Type B pancreatic cell (in vitro differentiated cells): ENCODE data around the gene PROK2. TPM values are rescaled to one million over a fixed set of nuclear protein-coding genes. Genes with fewer than 3 reads are reported as not detected.

Experiments
- DNase-seq: peaks from one replicate; pipeline ENCODE4 v3.0.0; 2021; ENCODE audit warnings: mixed read lengths; ENCODE audit not compliant: unreplicated experiment; ENCODE audit errors: extremely low spot score
- H3K27ac Mint-ChIP-seq: 2 replicates; pipeline ENCODE4 v1.8.0; 2021; ENCODE audit warnings: mild to moderate bottlenecking, mixed read lengths
- H3K27me3 Mint-ChIP-seq: 2 replicates; pipeline ENCODE4 v1.8.0; 2021; ENCODE audit warnings: mixed read lengths
- H3K36me3 Mint-ChIP-seq: 2 replicates; pipeline ENCODE4 v1.8.0; 2021; ENCODE audit warnings: mixed read lengths
- H3K4me1 Mint-ChIP-seq: one replicate; pipeline ENCODE4 v1.8.0; 2021; ENCODE audit warnings: mixed read lengths; ENCODE audit not compliant: unreplicated experiment
- H3K4me3 Mint-ChIP-seq: 2 replicates; pipeline ENCODE4 v1.8.0; 2021; ENCODE audit warnings: mild to moderate bottlenecking, mixed read lengths
- H3K9me3 Mint-ChIP-seq: 2 replicates; pipeline ENCODE4 v1.8.0; 2021; ENCODE audit warnings: mixed read lengths
- CTCF ChIP-seq: fragments of 200-600 bp; sonication (generic); conservative IDR thresholded peaks from 2 replicates; pipeline ENCODE4 v1.5.0; 2021; ENCODE audit warnings: antibody characterized with exemption, mild to moderate bottlenecking
- long read RNA-seq: library from polyadenylated mRNA; unstranded; transcript quantifications from one replicate; pipeline ENCODE4 v2.0.0, GENCODE V29; 2020
- total RNA-seq: library from RNA; stranded (reverse); gene quantifications from 2 replicates; pipeline ENCODE4 v1.2.1, GENCODE V29; 2021; ENCODE audit warnings: low replicate concordance

PROK2 gene, protein sequence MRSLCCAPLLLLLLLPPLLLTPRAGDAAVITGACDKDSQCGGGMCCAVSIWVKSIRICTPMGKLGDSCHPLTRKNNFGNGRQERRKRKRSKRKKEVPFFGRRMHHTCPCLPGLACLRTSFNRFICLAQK
- not detected in 2 replicates for total RNA-seq
- long read RNA-seq, partial matches to known transcripts: 0 of 1 reads
- long read RNA-seq, other reads (novel, unspliced or antisense): 1 of 1 reads

- Mint-ChIP-seq H3K9me3 (no peaks in the 10 kb centered on the region), H3K36me3 (no peaks in the 10 kb centered on the region), H3K4me1 (peaks cover 10% of the 10 kb centered on the region), H3K27ac (peak within 1 kb of the TSS; percentile 34), H3K4me3 (peak within 1 kb of the TSS; percentile 86), H3K27me3 (peaks cover 80% of the 10 kb centered on the region)
- no peak for TF ChIP-seq CTCF
- DNase-seq: no peak
Observed at GRCh38 chr3:71784914-71785531, at the start of gene PROK2. PROK2 (minus strand) TSS chr3:71785148; CDS start chr3:71785052, 96 bp downstream.

GRCh38 chr3:71831599-71831998 lies 46.7 kb upstream of the PROK2 start:
- no peak for TF ChIP-seq CTCF
- Mint-ChIP-seq H3K36me3 (no peaks in the 10 kb centered on the region), H3K9me3 (no peaks in the 10 kb centered on the region), H3K4me3 (no peak overlapping the region), H3K27me3 (peaks cover 4% of the 10 kb centered on the region), H3K27ac (no peak overlapping the region), H3K4me1 (no peaks in the 10 kb centered on the region)
- DNase-seq: no peak

DNA sequence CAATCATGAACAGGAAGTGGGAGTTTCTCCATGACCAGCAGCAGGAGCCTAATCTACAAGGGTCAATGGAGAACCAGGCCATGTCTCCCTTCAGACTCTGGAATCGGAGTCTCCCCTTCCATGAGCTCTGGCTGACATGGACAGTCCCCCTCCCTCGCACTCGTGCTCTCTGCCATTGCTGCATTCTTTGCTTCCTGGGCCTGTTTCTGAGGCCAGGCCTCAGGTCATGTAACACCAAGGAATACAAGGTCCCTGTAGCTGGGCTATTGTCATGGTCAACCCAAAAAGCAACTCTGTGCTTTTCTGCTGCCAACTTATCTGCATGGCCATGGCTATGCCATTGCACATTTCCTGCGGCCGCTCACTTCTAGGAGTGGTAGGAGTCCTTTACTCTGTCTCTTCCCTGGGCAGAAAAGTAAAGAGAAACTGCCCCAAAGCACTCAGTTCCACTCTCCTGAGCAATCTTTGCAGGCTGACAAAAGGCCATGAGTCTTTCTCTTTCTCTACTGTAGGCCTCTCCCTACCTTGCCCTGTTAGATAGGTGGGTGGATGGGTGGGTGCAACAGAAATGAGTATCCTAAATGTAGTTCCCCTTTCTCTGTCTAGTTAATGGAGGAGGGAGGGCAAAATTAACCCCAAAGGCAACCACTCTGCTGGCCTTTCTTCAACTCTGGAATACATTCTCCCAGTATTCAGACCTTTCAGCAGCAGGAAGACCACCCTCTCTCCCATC lies 40.8 kb upstream of the PROK2 start:
- H3K27me3 Mint-ChIP-seq: peaks cover 4% of the 10 kb centered on the region

DNA sequence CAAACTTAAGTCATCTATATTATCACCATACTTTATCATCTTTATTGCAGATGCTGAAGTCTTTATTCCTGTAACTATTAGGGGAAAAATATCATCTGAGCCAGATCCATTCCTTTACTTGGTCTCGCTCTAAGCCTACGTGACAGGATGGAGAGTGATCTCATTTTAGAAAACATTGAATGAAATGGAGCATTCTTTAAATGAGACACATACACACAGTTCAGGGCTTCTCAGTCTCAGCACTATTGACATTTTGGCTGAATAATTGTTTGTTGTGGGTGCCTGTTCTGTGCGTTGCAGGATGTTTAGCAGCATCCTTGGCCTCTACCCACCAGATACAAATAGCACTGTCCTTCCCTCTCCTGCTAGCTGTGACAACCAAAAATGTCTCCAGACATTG lies 36.2 kb upstream of the PROK2 start:
- Mint-ChIP-seq H3K4me1 (no peaks in the 10 kb centered on the region), H3K9me3 (no peaks in the 10 kb centered on the region), H3K27ac (no peak overlapping the region), H3K27me3 (peaks cover 5% of the 10 kb centered on the region), H3K36me3 (no peaks in the 10 kb centered on the region), H3K4me3 (no peak overlapping the region)
- no peak for TF ChIP-seq CTCF
- no peak for DNase-seq

More for the DNA sequence above, 40.8 kb upstream of the PROK2 start:
- DNase-seq: no peak
- Mint-ChIP-seq H3K9me3 (no peaks in the 10 kb centered on the region), H3K27ac (no peak overlapping the region), H3K4me3 (no peak overlapping the region), H3K4me1 (no peaks in the 10 kb centered on the region), H3K36me3 (no peaks in the 10 kb centered on the region)
- no peak for TF ChIP-seq CTCF

- no peak overlapping the region for H3K4me3 Mint-ChIP-seq
- peaks cover 6% of the 10 kb centered on the region for H3K27me3 Mint-ChIP-seq
- no peak for TF ChIP-seq CTCF
Observed at GRCh38 chr3:71817262-71817661, 32.3 kb upstream of the PROK2 start.

More at GRCh38 chr3:71817262-71817661, 32.3 kb upstream of the PROK2 start:
- no peak overlapping the region for H3K27ac Mint-ChIP-seq
- no peak for DNase-seq
- no peaks in the 10 kb centered on the region for H3K4me1 Mint-ChIP-seq
- no peaks in the 10 kb centered on the region for H3K36me3 Mint-ChIP-seq
- no peaks in the 10 kb centered on the region for H3K9me3 Mint-ChIP-seq
